ENCODE data around the gene FGF7. TPM values are rescaled to one million over a fixed set of nuclear protein-coding genes. Genes with fewer than 3 reads are reported as not detected.
"Not testable (repeated sequence)": the region's sequence is repeated elsewhere in the genome, so short reads cannot be mapped to it uniquely, and the experiment has no call there.

FGF7 gene
- 100 to 1,000 TPM in 1 of 4 donors, 10 to 100 TPM in 3; 15.0 to 155 (median 33.4) TPM for polyA plus RNA-seq (ENCODE audit: insufficient read length in 4 of 4)

DNA sequence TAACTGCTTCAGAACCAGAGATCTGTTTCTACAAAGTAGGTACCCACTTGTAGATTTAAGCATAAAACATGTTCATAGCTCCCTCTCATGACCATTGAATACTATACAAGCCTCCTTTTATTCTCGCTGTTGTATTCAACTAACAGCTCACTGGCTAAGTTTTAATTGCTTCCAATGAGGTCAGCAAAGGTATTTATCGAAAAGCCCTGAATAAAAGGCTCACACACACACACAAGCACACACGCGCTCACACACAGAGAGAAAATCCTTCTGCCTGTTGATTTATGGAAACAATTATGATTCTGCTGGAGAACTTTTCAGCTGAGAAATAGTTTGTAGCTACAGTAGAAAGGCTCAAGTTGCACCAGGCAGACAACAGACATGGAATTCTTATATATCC, at the start of gene FGF7:
FGF7 (plus strand) TSS at position 222 of the 400 bp plus-strand sequence. CDS start 1,056 bp downstream, outside the sequence.
- DNase-seq (ENCODE audit: low read depth in 4 of 4, low spot score in 3 of 4): no peak

DNA sequence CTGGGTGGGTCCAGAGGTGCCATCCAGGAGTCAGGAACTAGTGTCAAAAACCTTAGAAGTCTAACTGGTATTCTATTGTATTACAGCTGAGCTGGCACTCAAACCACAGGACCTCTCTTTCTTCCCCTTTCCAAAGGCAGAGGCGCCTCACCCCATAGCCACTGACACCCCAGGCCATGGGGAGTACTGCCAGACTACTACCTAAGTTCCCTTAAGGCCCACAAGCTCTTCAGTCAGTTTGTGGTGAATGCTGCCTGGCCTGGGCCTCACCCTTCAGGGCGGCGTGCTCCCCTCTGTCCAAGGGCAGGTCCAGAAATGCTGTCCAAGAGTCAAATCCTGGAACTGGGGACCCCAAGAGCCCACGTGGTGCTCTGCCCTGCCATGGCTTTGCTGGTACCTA, 43.0 kb upstream of the FGF7 start:
- no peak for DNase-seq (ENCODE audit: low read depth in 4 of 4, low spot score in 3 of 4)

DNA sequence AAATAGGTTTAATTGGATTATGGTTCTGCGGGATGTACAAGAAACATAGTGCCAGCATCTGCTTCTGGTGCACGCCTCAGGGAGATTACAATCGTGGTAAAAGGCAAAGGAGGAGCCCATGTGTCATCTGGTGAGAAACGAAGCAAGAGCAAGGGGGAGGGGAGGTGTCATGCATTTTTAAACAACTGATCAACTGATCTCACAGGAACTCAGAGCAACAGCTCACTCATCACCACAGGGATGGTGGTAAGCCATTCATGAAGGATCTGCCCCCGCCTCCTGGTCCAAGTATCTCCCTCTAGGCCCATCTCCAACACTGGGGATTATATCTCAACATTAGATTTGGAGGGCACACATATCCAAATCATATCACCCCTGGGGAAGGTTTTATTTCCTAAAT, 42.1 kb upstream of the FGF7 start:
- no peak for DNase-seq (ENCODE audit: low read depth in 4 of 4, low spot score in 3 of 4)

- DNase-seq (ENCODE audit: low read depth in 4 of 4, low spot score in 3 of 4): no peak
Measured at GRCh38 chr15:49382394-49382793, 40.6 kb upstream of the FGF7 start.

- DNase-seq (ENCODE audit: low read depth in 4 of 4, low spot score in 3 of 4): no peak
Measured at GRCh38 chr15:49383266-49383665, 39.8 kb upstream of the FGF7 start.

GRCh38 chr15:49387471-49387870, 35.6 kb upstream of the FGF7 start:
- no peak for DNase-seq (ENCODE audit: low read depth in 4 of 4, low spot score in 3 of 4)

- DNase-seq (ENCODE audit: low read depth in 4 of 4, low spot score in 3 of 4): not testable (repeated sequence)
Measured at GRCh38 chr15:49402515-49403296, 20.3 kb upstream of the FGF7 start.

- DNase-seq (ENCODE audit: low read depth in 4 of 4, low spot score in 3 of 4): no peak
Measured at GRCh38 chr15:49406352-49407118, 16.5 kb upstream of the FGF7 start.

GRCh38 chr15:49410641-49411040, 12.4 kb upstream of the FGF7 start:
- DNase-seq (ENCODE audit: low read depth in 4 of 4, low spot score in 3 of 4): no peak

- no peak for DNase-seq (ENCODE audit: low read depth in 4 of 4, low spot score in 3 of 4)
Measured at GRCh38 chr15:49412797-49413196, 10.2 kb upstream of the FGF7 start.

GRCh38 chr15:49415149-49415548, 7.9 kb upstream of the FGF7 start:
- DNase-seq (ENCODE audit: low read depth in 4 of 4, low spot score in 3 of 4): no peak

- DNase-seq (ENCODE audit: low read depth in 4 of 4, low spot score in 3 of 4): no peak
Measured at GRCh38 chr15:49415638-49416037, 7.4 kb upstream of the FGF7 start.

DNA sequence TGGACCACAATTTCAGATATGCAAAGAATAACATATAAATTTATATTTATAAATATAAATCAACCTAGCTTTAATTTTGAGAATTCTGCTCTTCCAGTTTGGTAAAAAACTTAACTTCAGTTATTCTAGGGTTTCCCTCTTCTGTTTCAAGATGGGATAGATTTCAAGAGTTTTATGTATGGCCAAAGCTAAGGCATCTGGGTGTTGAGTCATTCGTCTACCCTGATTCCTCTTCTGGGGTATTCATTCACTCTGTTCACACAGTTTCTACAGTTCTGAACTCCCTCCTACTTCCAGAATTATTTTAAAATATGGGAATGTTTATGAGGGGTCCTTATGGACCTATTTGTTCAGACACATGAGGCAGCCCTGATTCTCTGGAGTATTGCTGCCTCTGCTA, 4.2 kb upstream of the FGF7 start:
- no peak for DNase-seq (ENCODE audit: low read depth in 4 of 4, low spot score in 3 of 4)

DNA sequence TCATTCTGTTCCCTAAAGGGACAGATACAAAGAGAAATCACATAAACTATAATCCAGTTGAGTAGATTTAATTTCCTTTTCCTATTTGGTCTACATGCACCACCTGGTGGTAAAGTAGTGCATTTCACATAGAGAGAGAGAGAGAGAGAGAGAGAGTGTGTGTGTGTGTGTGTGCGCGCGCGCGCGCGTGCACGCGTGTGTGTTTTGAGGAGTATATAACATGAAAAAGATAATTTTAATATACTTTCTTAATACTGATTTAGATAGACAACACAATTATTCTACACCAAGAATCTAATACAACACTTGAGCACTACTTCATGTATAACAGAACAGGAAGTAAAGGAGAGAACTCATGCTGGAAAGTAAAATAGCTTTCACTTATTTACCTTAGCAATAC, 1.1 kb upstream of the FGF7 start:
- peak in 1 of 4 donors; percentile 45 for DNase-seq (ENCODE audit: low read depth in 4 of 4, low spot score in 3 of 4)

DNA sequence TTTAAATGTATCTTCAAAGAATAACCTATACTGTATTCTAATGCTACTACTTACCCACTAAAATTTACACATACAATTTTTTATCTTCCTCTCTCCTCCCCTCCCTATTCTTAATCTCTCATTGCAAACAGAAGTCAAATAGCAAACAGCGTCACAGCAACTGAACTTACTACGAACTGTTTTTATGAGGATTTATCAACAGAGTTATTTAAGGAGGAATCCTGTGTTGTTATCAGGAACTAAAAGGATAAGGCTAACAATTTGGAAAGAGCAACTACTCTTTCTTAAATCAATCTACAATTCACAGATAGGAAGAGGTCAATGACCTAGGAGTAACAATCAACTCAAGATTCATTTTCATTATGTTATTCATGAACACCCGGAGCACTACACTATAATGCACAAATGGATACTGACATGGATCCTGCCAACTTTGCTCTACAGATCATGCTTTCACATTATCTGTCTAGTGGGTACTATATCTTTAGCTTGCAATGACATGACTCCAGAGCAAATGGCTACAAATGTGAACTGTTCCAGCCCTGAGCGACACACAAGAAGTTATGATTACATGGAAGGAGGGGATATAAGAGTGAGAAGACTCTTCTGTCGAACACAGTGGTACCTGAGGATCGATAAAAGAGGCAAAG, 984 bp downstream of the FGF7 start:
- no peak for DNase-seq (ENCODE audit: low read depth in 4 of 4, low spot score in 3 of 4)

GRCh38 chr15:49424954-49425353, 1.9 kb downstream of the FGF7 start:
- no peak for DNase-seq (ENCODE audit: low read depth in 4 of 4, low spot score in 3 of 4)

- no peak for DNase-seq (ENCODE audit: low read depth in 4 of 4, low spot score in 3 of 4)
Measured at GRCh38 chr15:49427372-49427771, 4.3 kb downstream of the FGF7 start.

- DNase-seq (ENCODE audit: low read depth in 4 of 4, low spot score in 3 of 4): no peak
Measured at GRCh38 chr15:49428409-49429095, 5.5 kb downstream of the FGF7 start.

DNA sequence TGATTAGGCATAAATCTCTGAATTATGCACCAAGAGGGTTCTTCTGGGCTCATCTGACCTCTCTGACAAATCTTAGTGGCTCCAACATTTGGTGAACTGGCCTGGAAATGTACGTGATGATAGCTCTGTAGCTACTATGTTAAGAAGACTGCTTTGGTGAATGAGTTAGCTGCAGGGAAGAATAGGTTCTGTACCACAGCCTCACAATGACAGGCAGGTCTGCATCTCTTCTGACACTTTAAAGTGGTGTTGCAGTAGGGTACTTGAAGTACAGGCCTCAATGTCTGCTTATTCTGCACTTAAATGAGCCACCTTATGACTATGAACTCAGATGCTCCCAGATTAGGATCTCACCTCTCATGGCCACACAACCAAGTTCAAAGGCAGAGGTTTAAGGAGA, 7.0 kb downstream of the FGF7 start:
- no peak for DNase-seq (ENCODE audit: low read depth in 4 of 4, low spot score in 3 of 4)

DNA sequence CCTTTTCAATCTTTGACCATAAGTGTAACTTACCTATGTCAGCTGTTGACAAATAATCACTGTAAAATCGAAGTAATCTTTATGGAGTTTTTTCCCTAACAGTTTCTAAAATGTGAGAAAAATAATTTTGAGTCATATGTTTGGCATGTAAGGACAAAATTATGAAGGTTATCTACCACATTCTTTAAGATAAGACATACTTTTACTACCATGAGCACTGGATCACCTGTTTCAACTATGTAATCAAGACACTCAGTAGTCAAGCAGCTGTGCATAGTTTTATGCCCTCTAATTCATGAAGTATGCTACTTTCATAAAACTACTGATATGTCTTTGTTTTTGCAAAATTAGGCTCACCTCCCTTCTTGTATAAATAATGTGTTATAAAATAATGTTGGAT, 12.1 kb downstream of the FGF7 start:
- no peak for DNase-seq (ENCODE audit: low read depth in 4 of 4, low spot score in 3 of 4)

DNA sequence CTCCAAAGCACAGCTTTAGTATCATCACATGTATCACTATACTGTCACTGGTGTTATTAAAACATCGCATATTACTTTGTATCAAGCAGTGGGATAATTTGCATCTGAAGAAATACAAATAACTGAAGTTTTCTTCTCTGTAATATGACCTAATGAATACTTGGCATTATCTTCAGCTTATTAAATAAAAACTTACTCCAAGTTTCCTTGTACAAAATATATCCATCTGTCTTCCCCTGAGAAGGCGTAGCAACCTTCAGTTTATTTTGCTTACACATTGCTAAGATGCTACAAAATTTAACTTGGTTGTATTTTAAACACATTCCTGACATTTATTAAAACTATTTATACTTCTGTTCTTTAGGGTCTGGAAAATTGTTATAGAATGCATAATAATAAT, 13.7 kb downstream of the FGF7 start:
- DNase-seq (ENCODE audit: low read depth in 4 of 4, low spot score in 3 of 4): no peak

All from left renal pelvis (tissue), 4 donors.